Liver (tissue), 2 donors: ENCODE measurements around the gene DSCAM.

Source experiments
- CTCF ChIP-seq: fragments of 150-350 bp; IDR thresholded peaks from 2 replicates; pipeline ENCODE4 v1.5.1; 2017; ENCODE audit warnings: improper control_type of control experiment, low read depth, low read length; ENCODE audit not compliant: missing input control
- FOXA1 ChIP-seq: IDR thresholded peaks from 2 replicates; pipeline ENCODE4 v1.6.1; 2016; ENCODE audit warnings: antibody characterized with exemption
- YY1 ChIP-seq: IDR thresholded peaks from 2 replicates; pipeline ENCODE4 v1.6.1; 2016; ENCODE audit warnings: antibody characterized with exemption, mild to moderate bottlenecking
- TF ChIP-seq, protein P1 (sequence below): IDR thresholded peaks from 2 replicates; pipeline ENCODE4 v1.6.1; 2016; ENCODE audit warnings: antibody characterized with exemption, mild to moderate bottlenecking
- TF ChIP-seq, protein P2 (sequence below): IDR thresholded peaks from 2 replicates; pipeline ENCODE4 v1.6.1; 2016; ENCODE audit warnings: antibody characterized with exemption
- donor health status: healthy.

GRCh38 chr21:40696246-40696645 is 150.7 kb downstream of the DSCAM start:
- TF ChIP-seq CTCF (no peak), FOXA1 (no peak), YY1 (no peak)
- TF ChIP-seq, protein P1, sequence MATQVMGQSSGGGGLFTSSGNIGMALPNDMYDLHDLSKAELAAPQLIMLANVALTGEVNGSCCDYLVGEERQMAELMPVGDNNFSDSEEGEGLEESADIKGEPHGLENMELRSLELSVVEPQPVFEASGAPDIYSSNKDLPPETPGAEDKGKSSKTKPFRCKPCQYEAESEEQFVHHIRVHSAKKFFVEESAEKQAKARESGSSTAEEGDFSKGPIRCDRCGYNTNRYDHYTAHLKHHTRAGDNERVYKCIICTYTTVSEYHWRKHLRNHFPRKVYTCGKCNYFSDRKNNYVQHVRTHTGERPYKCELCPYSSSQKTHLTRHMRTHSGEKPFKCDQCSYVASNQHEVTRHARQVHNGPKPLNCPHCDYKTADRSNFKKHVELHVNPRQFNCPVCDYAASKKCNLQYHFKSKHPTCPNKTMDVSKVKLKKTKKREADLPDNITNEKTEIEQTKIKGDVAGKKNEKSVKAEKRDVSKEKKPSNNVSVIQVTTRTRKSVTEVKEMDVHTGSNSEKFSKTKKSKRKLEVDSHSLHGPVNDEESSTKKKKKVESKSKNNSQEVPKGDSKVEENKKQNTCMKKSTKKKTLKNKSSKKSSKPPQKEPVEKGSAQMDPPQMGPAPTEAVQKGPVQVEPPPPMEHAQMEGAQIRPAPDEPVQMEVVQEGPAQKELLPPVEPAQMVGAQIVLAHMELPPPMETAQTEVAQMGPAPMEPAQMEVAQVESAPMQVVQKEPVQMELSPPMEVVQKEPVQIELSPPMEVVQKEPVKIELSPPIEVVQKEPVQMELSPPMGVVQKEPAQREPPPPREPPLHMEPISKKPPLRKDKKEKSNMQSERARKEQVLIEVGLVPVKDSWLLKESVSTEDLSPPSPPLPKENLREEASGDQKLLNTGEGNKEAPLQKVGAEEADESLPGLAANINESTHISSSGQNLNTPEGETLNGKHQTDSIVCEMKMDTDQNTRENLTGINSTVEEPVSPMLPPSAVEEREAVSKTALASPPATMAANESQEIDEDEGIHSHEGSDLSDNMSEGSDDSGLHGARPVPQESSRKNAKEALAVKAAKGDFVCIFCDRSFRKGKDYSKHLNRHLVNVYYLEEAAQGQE = no peak
- TF ChIP-seq, protein P2, sequence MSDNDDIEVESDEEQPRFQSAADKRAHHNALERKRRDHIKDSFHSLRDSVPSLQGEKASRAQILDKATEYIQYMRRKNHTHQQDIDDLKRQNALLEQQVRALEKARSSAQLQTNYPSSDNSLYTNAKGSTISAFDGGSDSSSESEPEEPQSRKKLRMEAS = no peak
